Suppressor macrophage treated with lipopolysaccharide for 1 hour (primary cell): ENCODE measurements around the gene UBTD1.
"Not testable (repeated sequence)": the region's sequence is repeated elsewhere in the genome, so short reads cannot be mapped to it uniquely, and the experiment has no call there.

Experiments
- DNase-seq, 3 donors: peaks; one replicate each; pipeline ENCODE4 v3.0.0-alpha.2; 2020 to 2022

UBTD1 gene, protein sequence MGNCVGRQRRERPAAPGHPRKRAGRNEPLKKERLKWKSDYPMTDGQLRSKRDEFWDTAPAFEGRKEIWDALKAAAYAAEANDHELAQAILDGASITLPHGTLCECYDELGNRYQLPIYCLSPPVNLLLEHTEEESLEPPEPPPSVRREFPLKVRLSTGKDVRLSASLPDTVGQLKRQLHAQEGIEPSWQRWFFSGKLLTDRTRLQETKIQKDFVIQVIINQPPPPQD

DNA sequence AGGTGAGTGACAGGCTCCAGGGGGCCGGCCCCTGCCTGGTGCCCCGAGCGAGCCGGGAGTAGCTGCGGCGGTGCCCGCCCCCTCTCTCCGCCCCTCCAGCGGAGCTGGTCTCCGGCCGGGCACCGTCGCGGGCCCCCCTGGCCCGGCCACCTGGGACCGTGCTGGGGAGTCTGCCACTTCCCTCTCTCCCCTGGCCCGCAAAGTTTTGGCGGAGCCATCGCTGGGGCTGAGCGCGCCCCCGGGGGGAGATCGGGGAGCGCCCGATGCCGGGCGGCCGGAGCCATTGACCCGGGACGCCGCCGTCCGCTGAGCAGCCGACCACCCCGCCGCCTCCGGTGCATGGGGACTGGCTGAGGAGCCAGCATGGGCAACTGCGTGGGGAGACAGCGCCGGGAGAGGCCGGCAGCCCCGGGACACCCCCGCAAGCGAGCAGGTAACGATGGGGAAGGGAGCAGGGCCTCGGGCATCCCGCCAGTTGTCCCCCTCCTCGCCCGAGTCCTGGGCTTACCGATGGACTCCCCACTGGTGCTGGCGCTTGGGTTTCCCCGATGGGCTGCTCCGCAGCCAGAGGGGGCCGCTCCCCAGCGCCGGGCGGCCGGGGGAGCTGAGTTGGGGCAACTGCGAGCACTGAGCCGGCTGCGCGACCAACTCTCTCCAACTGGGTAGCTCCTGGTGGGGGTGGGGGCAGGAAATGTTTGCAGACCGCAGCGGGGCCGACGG is at the start of gene UBTD1:
Gene UBTD1, plus strand, starts transcription at position 84 of the 720 bp plus-strand sequence. Its CDS starts 280 bp downstream, at position 364.
- peak in 2 of 3 donors; percentile 24 to 60 for DNase-seq

DNA sequence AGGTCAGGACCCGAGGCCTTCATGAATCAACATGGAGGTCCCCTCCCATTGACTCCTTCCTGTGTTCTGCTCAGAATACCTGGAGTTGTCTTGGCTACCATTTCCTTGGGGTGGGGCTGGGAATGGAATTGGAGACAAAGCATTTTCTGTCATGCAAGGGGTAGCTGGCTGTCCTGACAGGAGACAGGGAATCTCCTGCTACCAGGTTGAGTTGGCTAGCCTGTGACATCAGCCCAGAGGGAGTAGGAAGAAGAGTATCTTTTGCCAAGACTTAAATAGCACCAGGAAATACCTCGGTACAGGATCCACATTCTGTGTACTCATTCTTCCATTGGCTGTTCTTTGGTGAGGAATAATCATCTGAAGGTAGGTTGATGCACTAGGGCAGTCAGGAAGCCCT is 47.9 kb upstream of the UBTD1 start:
- DNase-seq: no peak

DNA sequence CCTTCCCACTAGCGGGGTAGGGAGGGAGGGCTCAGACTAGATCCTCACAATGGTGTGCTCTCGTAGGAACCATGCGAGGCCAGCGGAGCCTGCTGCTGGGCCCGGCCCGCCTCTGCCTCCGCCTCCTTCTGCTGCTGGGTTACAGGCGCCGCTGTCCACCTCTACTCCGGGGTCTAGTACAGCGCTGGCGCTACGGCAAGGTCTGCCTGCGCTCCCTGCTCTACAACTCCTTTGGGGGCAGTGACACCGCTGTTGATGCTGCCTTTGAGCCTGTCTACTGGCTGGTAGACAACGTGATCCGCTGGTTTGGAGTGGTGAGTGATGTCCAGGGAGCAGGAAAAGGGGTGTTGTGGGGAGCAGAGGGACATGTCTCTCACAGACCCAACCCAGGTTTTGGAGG is 47.1 kb upstream of the UBTD1 start:
- DNase-seq: no peak

DNA sequence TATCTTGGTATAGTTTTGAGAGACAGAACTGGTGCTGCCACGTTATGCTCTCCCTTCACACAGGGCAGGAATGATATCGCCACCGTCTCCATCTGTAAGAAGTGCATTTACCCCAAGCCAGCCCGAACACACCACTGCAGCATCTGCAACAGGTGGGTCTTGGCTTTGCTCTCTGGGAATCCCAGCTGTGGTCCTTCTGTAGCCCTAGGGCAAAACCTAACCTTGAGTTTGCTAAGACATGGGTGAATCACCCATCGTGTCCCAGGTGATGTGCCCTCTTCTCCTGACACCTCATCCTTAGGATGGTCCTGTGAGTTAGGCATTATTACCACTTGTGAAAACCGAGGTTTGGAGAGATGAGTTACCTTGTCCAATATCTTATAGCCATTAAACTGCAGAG is 46.4 kb upstream of the UBTD1 start:
- DNase-seq: no peak

DNA sequence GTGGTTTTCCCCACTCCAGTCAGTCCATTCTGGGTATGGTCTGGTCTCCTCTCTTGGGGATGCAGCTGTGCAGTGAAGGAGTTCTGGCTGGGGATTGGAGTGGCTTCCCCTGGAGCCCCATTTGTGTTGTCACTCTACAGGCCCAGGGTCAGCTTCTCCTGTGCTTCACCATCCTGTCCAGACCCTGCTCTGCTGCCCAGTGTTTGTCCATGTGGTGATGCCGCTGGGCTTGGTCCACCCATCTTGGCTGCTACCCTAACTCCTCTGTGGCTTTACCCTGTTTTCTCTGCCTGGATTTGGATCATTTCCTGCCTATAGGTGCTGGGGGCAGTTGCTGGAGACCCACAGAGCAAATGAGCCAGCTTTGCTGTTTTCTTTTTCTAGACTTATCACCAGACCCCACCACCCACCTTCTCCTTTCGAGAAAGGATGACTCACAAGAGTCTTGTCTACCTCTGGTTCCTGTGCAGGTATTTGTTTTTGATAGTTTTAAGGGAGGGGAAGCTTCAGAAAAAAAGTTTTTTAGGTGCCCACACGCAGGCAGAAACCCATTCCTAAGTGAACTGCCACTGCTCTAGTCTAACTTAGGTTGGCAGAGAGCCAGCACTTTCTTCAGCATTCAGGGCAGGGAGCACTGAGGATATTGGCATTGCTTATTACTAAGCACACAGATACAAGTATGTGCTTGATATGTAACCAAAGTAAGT is 44.2 kb upstream of the UBTD1 start:
- no peak for DNase-seq

DNA sequence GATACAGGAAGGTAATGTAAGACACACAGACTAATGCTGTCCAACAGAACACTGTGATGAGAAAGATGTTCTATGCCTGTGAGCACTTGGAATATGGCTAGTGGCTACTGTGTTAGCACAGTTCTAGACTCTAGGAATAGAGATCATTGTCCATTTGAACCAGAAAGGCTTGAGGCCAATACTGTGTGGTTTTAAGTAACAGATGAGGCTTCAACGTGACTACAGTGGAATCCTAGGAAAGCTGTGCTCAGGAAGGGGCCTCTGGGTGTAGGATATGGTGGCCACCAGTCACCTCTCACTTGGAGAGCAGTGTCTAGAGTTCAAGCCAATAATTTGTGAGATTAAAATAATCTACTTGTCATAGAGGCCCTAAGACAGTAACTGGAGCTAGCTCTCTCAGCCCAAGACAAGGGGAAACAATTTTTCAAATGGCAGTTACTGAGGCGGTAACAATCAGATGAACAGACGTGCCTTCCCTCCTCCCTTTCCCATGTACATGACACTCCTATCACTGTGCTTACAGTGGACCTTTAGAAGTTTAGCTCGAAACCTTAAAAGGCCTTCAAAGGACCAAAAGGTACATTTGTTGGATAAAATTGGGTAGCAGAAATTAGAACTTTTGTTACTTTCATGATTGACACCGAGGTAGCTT is 42.6 kb upstream of the UBTD1 start:
- DNase-seq: no peak

DNA sequence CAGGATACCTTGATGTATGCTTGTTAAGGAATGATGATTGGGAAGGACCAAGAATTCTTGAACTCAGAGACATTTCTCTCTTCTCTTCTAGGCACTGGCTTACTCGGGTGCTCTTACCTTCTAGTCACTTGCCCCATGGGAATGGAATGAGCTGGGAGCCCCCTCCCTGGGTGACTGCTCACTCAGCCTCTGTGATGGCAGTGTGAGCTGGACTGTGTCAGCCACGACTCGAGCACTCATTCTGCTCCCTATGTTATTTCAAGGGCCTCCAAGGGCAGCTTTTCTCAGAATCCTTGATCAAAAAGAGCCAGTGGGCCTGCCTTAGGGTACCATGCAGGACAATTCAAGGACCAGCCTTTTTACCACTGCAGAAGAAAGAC is 42.0 kb upstream of the UBTD1 start:
- DNase-seq: no peak

DNA sequence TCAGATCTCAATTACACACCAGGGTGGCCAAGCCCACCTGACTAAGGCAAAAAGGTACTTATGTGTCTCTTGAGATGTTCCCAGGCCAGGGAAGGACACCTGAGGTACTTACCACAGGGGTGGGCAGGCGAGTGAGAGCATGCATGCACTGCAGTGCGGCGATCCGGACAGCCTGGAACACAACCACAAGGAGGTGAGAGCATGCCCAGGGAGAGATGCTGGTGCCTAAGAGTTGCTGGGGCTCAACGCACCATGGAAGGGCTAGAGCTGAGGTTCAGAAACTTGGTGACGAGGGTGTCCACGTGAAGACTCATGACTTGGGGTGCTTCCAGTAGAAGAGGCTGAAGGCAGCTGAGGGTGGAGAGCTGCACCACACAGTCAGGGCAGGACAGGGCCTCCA is 39.6 kb upstream of the UBTD1 start:
- no peak for DNase-seq

DNA sequence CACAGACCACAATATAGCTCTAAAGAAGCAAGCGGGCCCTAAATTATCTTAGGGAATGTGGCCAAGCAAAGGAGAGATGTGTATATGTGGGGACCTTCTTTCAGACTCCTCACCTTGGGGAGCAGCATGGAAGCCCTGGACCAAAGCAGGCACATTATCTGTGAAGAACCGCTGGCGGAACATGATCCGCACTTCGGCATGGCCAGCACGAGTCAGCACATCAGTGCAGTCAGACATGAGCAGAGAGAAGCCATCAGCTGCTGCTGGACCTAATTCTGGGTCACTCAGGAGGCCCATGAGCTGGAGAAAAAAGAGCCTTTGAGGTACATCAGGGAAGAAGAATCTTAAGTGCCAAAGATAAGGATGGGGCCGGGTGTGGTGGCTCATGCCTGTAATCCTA is 38.8 kb upstream of the UBTD1 start:
- no peak for DNase-seq

DNA sequence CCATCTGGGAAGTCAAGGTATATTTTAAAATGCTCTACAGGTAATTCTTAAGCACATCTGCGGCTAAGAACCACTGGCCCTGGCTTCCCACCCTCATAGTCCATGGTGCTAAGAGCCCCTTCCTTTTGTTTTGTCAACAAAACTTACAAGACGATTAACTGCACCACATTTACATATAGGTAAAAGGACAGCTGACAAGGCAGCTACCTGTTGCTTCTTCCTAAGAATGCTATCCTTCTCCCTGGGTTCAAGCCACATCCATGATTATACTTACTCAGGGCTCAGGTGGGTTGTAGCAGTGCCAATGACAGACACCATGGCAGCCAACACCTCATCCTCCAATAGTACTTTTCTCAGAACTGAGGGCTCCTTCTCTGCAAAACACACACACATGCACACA is 36.4 kb upstream of the UBTD1 start:
- DNase-seq: no peak

DNA sequence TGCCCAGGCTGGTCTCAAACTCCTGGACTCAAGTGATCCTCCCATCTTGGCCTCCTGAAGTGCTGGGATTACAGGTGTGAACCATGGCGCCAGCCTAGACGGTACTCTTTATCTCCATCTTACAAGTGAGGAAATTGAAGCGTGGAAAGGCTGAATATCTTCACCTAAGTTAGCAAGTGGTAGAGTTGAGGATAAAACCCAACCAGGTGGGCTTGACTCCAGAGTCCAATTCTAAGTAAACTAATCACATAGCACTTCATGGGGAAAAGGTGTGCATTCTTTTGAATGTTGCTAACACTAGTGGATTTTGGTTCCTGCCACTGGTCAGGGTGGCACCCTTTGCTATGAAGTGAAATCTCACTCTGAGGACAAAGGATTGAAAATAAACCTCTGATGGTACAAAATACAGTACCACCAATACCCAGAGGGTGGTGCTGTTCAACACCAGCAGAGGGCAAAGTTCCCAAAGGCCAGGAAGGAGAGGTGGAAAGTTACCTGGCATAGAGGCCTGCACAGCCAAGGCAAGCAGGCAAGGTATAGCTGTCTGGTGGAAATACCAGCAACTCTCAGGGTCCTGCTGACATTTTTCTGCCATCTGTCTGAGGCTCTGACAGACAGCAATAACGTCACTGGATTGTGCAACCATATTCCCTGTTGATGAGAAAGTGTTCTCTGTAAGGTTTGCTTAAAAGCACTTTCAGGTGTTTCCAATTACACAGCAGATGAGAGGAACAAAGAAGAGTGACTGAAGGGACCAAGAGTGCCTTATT is 35.2 kb upstream of the UBTD1 start:
- DNase-seq: peak; percentile 54 to 59 (median 58)

DNA sequence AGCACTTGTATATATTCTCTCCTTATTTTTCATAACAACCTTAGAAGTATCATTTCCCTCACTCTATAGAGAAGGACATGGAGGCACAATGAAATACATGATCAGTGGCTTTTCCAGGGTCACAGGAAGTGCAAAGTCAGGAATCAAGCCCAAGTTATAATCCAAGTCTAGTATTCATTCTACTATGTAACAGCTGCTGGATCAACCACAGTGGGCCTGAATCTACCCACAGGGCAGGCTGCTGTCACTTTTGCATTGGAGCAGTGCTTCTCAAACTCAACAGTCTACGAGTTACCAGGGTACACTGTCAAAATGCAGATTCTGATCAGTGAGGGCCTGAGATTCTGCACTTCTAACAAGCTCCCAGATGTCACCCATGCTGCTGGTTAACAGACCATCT is 34.5 kb upstream of the UBTD1 start:
- DNase-seq: no peak

DNA sequence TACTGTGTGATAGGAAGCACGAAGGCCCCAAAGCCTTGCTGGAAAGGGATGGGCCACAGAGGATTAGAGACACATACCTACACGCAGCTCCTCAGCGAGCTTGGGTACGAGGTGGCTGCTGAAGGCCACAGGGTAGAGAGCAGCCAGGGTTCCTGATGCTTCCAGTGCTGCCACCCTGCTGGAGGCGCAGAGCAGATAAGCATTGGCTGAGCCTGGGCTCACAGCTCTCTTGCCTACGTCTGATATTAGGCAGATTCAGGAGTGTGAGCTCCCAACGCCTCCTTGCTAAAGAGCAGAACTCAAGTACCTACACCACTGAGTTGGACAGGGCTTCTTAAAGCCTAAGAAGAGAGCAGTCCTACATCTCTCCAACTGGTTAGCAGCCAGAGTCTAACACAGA is 32.7 kb upstream of the UBTD1 start:
- no peak for DNase-seq

DNA sequence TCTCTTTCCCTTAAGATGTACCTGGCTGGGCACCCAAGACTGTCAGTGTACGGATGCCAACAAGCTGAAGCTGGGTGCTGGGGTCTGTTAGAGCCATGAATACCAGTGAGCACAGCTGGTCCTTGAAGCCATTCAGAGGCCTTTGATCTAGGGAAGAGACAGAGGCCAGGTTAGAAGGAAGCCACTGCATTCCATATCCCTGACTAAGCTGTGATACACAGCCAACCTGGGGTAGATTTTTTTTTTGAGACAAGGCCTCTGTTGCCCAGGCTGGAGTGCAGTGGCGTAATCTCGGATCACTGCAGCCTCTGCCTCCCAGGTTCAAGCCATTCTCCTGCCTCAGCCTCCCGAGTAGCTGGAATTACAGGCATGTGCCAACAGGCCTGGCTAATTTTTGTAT is 32.0 kb upstream of the UBTD1 start:
- DNase-seq: no peak

DNA sequence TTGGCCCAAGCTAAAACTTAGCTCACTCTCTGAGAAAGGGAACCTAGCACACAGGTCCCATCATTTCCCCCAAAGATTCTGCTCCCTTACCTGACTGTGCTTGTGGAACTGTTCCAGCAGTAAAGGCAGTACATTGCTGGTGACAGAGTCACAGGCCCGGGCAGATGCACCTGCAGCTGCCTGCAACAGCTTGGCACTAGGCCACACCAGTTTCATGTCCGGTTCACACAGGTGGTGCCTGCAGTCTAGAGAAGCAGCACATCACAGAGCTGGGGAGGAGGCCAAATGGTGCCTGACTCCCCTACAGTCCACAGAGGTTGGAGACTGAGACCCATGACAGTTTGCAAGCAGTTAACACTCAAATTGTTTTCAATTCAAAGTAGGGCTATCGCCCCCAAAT is 30.6 kb upstream of the UBTD1 start:
- DNase-seq: no peak

DNA sequence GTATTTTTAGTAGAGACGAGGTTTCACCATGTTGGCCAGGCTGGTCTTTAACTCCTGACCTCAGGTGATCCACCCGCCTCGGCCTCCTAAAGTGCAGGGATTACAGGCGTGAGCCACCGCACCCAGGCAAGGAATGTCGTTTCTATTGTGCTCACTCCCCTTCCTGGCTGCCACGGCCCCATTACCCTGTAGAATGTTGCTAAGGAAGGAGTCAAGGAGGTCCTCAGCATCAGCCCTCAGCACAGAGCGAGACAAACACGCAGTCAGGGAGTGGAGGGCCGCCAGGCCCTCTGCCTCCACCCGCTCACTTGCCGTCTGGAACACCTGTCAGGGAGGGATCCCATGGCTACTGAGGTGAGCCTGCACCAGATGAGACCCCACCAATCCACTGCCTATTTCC is 29.9 kb upstream of the UBTD1 start:
- not testable (repeated sequence) for DNase-seq

DNA sequence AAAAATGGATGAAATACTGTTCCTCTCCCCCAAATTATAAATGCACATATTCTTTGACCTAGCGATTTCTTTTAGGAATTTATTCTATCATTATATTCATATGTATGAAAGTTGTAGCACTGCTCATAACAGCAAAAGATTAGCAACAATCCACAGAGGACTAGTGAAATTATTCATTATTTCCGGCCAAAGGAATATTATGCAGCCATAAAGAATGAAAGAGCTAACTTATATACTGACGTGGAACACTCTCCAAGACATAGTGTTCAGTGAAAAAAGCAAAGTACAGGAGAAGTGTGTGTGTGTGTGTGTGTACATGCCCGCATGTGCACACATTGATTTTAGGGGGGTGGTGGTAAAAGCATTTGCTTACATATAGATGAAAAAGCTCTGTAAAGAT is 23.8 kb upstream of the UBTD1 start:
- no peak for DNase-seq

DNA sequence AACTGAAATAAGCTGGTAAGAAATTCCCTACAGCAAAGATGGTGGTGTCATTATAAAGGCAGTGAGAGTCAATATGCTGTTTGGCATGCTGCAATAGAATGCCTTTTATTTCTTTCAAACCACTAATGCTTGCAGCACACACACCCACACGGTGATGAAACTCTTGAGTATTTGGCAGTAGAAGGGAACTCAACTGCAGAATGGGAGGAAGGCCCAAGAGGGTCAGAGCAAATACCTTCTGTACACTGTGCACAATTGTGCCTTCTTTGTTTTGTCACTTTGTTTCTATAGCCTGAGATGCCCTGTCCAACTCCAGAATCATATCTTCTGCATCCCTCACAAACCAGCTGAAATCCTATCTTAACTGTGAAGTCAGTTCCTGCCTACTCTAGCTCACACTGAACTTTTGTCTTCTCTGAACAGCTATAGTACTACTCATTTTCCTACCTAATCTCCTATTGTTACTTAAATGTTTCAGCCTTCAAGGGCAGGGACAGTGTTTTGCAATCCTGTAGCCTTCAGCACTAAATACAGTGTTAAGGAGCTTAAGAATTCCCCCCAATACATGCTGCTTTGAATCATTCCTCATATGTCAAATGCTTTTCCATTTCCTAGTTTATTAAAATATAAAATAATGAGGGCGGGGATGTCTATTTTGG is 22.7 kb upstream of the UBTD1 start:
- peak; percentile 79 to 85 (median 83) for DNase-seq

DNA sequence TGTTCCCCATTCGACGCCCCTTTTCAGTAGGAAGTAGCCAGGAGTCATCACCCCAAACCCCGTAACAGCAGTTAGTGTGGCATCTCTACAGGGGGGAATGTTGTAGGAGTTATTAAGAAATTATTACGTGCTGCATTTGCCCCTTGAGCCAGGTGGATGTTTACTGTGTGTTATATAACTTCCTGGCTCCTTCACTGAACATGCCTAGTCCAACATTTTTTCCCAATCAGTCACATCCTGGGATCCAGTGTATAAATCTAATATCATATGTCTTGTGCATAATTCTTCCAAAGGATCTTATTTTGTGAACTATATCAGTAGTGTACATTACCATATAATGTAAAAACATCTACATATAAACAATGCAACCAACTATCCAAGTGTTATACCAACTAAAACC is 19.3 kb upstream of the UBTD1 start:
- DNase-seq: not testable (repeated sequence)

DNA sequence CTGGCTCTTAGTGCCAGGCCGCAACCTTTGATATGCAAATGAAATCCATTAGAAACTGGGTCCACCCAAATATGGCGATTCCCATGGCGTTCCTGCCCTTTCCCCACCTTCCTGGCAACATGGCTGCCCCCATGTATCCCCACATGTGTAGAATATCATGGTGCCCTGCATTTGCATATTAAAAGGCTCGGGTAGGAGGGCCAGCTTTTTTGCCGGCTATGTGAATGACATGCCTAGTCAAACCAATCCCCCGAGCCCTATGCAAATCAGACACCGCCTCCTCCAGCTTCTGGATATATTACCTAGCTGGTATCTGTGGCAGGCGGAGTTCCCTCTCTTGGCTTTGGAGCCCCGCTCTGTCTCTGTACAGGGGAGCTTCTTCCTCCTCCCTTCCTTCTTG is 18.8 kb upstream of the UBTD1 start:
- DNase-seq: no peak

DNA sequence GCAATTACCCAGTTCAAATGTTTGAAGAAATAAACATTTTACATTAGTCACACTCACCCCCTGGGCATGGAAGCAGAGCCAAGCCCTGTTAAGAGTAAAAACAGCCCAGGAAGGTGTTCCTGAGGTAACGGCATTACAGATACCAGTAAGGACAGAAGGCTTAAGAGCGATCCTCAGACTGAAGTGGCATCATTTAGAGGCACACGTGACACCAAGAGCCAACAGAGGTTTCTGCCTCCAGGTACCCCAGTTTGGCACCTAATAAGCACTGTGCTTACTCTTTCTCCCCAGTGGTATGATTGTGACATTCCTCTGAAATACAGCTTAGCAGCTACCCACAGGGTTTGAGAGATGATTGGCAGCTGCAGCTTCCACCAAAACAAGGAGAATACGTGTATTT is 17.7 kb upstream of the UBTD1 start:
- no peak for DNase-seq

DNA sequence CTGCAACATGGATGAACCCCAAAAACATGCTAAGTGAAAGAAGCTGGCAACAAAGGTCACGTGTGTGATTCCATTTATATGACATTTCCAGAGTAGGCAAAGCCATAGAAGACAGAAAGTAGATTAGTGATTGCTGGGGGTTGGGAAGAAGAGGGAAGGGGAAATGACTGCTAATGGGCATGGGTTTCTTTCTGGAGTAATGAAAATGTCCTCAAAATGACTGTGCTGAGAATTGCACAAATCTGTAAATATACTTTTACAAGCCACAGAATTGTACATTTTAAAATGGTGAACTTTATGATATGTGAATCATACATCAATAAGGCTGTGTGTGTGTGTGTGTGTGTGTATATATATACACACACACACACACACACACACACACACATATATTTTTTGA is 16.3 kb upstream of the UBTD1 start:
- DNase-seq: peak; percentile 49 to 66 (median 63)
